Measurements from ENCODE around the gene PCBD2.
"Not testable (repeated sequence)": the region's sequence is repeated elsewhere in the genome, so short reads cannot be mapped to it uniquely, and the experiment has no call there.

PCBD2 gene

DNA sequence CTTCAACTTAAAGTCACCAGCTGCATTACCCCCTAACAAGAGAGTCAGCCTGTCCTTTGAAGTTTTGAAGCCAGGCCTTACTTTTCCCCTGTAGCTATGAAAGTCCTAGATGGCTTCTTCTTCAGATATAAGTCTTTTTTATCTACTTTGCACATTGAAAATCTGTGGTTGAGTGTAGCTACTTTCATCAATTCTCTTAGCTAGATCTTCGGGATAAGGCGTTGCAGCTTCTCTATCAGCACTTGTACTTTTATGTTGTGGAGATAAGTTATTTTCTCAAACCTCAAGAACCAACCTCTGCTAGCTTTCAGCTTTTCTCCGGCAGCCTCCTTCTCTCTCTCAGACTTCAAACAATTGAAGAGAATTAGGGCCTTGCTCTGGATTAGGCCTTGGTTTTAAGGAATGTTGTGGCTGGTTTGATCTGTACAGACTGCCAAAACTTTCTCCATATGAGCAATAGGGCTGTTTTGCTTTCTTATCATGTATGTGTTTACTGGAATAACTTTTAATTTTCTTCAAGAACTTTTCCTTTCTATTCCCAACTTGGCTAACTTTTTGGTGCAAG is 84.4 kb downstream of the PCBD2 start:
- Histone ChIP-seq H3K9ac (ENCODE audit: low read length) (no peak overlapping the region), H3K27ac (ENCODE audit: low read depth, low read length) (no peak overlapping the region), H3K27me3 (ENCODE audit: low read length) (no peaks in the 10 kb centered on the region), H3K4me2 (ENCODE audit: low read depth, low read length, poor library complexity, severe bottlenecking) (no peak overlapping the region), H3K36me3 (ENCODE audit: low read length) (peaks cover 3% of the 10 kb centered on the region; the same call in 1 of the 2 replicates), H3K9me2 (replicated peaks; ENCODE audit: insufficient read depth, low read length) (no peaks in the 10 kb centered on the region), H4K20me1 (ENCODE audit: low read depth, low read length) (no peaks in the 10 kb centered on the region), H3K79me2 (ENCODE audit: insufficient read depth, low read length) (no peaks in the 10 kb centered on the region), H3K9me3 (ENCODE audit: insufficient read depth, low read length) (no peaks in the 10 kb centered on the region), H3K4me3 (ENCODE audit: insufficient read depth, low read length, poor library complexity, severe bottlenecking) (no peak overlapping the region), H2AFZ (ENCODE audit: low read depth, low read length, severe bottlenecking) (no peak overlapping the region), H3F3A (ENCODE audit: insufficient read depth) (0 out of 2 replicates have a peak, but pooled peaks cover 1% of the 10 kb centered on the region)
- TF ChIP-seq EZH2phosphoT487 (conservative IDR thresholded peaks at IDR 0.05; ENCODE audit: low read length) = no peak
- TF ChIP-seq, protein P1, sequence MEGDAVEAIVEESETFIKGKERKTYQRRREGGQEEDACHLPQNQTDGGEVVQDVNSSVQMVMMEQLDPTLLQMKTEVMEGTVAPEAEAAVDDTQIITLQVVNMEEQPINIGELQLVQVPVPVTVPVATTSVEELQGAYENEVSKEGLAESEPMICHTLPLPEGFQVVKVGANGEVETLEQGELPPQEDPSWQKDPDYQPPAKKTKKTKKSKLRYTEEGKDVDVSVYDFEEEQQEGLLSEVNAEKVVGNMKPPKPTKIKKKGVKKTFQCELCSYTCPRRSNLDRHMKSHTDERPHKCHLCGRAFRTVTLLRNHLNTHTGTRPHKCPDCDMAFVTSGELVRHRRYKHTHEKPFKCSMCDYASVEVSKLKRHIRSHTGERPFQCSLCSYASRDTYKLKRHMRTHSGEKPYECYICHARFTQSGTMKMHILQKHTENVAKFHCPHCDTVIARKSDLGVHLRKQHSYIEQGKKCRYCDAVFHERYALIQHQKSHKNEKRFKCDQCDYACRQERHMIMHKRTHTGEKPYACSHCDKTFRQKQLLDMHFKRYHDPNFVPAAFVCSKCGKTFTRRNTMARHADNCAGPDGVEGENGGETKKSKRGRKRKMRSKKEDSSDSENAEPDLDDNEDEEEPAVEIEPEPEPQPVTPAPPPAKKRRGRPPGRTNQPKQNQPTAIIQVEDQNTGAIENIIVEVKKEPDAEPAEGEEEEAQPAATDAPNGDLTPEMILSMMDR (IDR thresholded peaks at IDR 0.05; ENCODE audit: insufficient read depth, low read length, poor library complexity, severe bottlenecking) = no peak

DNA sequence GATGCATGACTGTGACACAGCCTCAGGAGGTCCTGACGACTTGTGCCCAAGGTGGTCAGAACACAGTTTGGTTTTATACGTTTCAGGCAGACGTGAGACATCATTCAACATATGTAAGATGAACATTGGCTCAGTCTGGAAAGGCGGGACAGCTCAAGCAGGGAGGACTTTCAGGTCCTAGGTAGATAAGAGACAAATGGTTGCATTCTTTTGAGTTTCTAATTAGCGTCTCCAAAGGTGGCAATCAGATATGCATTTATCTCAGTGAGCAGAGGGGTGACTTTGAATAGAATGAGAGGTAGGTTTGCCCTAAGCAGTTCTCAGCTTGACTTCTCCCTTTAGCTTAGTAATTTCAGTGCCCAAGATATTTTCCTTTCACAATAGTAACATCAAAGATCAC is 85.3 kb downstream of the PCBD2 start:
- not testable (repeated sequence) for H3F3A ChIP-seq (ENCODE audit: insufficient read depth); H3K9me2 ChIP-seq (replicated peaks; ENCODE audit: insufficient read depth, low read length); H3K4me2 ChIP-seq (ENCODE audit: low read depth, low read length, poor library complexity, severe bottlenecking); H3K79me2 ChIP-seq (ENCODE audit: insufficient read depth, low read length); H3K36me3 ChIP-seq (ENCODE audit: low read length); H4K20me1 ChIP-seq (ENCODE audit: low read depth, low read length); H3K9ac ChIP-seq (ENCODE audit: low read length); H3K9me3 ChIP-seq (ENCODE audit: insufficient read depth, low read length); H3K27me3 ChIP-seq (ENCODE audit: low read length); H3K27ac ChIP-seq (ENCODE audit: low read depth, low read length); H2AFZ ChIP-seq (ENCODE audit: low read depth, low read length, severe bottlenecking); H3K4me3 ChIP-seq (ENCODE audit: insufficient read depth, low read length, poor library complexity, severe bottlenecking)

DNA sequence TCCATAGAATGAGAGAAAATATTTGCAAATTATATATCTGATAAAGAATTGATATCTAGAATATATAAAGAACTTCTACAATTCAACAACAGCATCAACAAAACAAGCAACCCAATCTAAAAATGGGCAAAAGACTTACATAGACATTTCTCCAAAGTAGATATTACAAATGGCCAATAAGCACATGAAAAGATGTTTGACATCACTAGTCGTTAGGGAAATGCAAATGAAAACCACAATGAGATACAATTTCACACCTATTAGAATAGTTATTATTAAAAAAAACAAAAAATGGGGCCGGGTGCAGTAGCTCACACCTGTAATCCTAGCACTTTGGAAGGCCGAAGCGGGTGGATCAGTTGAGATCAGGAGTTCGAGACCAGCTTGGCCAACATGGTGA is 87.2 kb downstream of the PCBD2 start:
- no peak for TF ChIP-seq EZH2phosphoT487 (conservative IDR thresholded peaks at IDR 0.05; ENCODE audit: low read length)
- TF ChIP-seq, protein P1 (IDR thresholded peaks at IDR 0.05; ENCODE audit: insufficient read depth, low read length, poor library complexity, severe bottlenecking) = no peak
- no peaks in the 10 kb centered on the region for H3K79me2 ChIP-seq (ENCODE audit: insufficient read depth, low read length)

DNA sequence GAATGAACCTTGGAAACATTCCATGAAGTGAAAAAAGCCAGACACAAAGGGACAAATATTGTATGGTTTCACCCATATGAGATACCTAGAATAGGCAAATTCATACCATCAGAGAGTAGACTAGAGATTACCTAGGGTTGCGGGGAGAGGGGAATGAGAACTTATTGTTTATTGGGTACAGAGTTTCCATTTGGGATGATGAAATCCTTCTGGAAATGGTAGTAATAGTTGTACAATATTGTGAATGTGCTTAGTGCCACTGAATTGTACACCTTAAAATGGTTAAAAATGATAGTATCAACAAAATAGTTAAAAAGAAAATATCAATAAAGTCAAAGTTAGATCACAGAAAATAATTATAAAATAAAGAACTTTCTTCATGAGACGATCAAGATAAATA is 88.2 kb downstream of the PCBD2 start:
- Histone ChIP-seq H3K4me3 (ENCODE audit: insufficient read depth, low read length, poor library complexity, severe bottlenecking) (no peak overlapping the region), H4K20me1 (ENCODE audit: low read depth, low read length) (no peaks in the 10 kb centered on the region), H3K4me2 (ENCODE audit: low read depth, low read length, poor library complexity, severe bottlenecking) (no peak overlapping the region), H3K9ac (ENCODE audit: low read length) (no peak overlapping the region), H3K9me2 (replicated peaks; ENCODE audit: insufficient read depth, low read length) (no peaks in the 10 kb centered on the region), H3K36me3 (ENCODE audit: low read length) (peaks cover 3% of the 10 kb centered on the region; the same call in 1 of the 2 replicates), H3F3A (ENCODE audit: insufficient read depth) (0 out of 2 replicates have a peak, but pooled peaks cover 4% of the 10 kb centered on the region), H3K27me3 (ENCODE audit: low read length) (no peaks in the 10 kb centered on the region), H3K79me2 (ENCODE audit: insufficient read depth, low read length) (no peaks in the 10 kb centered on the region), H2AFZ (ENCODE audit: low read depth, low read length, severe bottlenecking) (no peak overlapping the region), H3K9me3 (ENCODE audit: insufficient read depth, low read length) (no peaks in the 10 kb centered on the region), H3K27ac (ENCODE audit: low read depth, low read length) (no peak overlapping the region)
- TF ChIP-seq, protein P1 (IDR thresholded peaks at IDR 0.05; ENCODE audit: insufficient read depth, low read length, poor library complexity, severe bottlenecking) = no peak
- TF ChIP-seq EZH2phosphoT487 (conservative IDR thresholded peaks at IDR 0.05; ENCODE audit: low read length) = no peak

More for the DNA sequence above, 87.2 kb downstream of the PCBD2 start:
- no peak overlapping the region for H3K4me3 ChIP-seq (ENCODE audit: insufficient read depth, low read length, poor library complexity, severe bottlenecking)
- no peaks in the 10 kb centered on the region for H3K27me3 ChIP-seq (ENCODE audit: low read length)
- H3K9ac ChIP-seq (ENCODE audit: low read length) = no peak overlapping the region
- H3K9me2 ChIP-seq (replicated peaks; ENCODE audit: insufficient read depth, low read length) = no peaks in the 10 kb centered on the region
- H4K20me1 ChIP-seq (ENCODE audit: low read depth, low read length) = no peaks in the 10 kb centered on the region
- no peak overlapping the region for H2AFZ ChIP-seq (ENCODE audit: low read depth, low read length, severe bottlenecking)
- H3F3A ChIP-seq (ENCODE audit: insufficient read depth) = 0 out of 2 replicates have a peak, but pooled peaks cover 4% of the 10 kb centered on the region
- H3K36me3 ChIP-seq (ENCODE audit: low read length) = peaks cover 3% of the 10 kb centered on the region; the same call in 1 of the 2 replicates
- no peak overlapping the region for H3K27ac ChIP-seq (ENCODE audit: low read depth, low read length)
- no peak overlapping the region for H3K4me2 ChIP-seq (ENCODE audit: low read depth, low read length, poor library complexity, severe bottlenecking)
- no peaks in the 10 kb centered on the region for H3K9me3 ChIP-seq (ENCODE audit: insufficient read depth, low read length)
